ENCODE measurements around the gene LIPE. TPM values are rescaled to one million over a fixed set of nuclear protein-coding genes. Genes with fewer than 3 reads are reported as not detected.

LIPE gene
- total RNA-seq, 8 experiments from 2014 or later = 4.2 to 13.5 (median 7.2) TPM

Other genes starting within 250 kb of the LIPE start
- gene DEDD2, start 209.7 kb downstream of the LIPE start, total RNA-seq = 10 to 100 TPM; 17.9 to 35.9 (median 24.7) TPM
- 10 to 100 TPM in 2 of 8 experiments, 1 to 10 TPM in 6; 5.1 to 14.1 (median 8.0) TPM for gene ZNF526, start 207.1 kb downstream of the LIPE start, total RNA-seq
- 10 to 100 TPM; 17.7 to 30.0 (median 26.5) TPM for gene GSK3A, start 184.8 kb downstream of the LIPE start, total RNA-seq
- gene ERF, start 172.3 kb downstream of the LIPE start, total RNA-seq = 10 to 100 TPM in 7 of 8 experiments, 1 to 10 TPM in 1; 8.4 to 55.4 (median 17.4) TPM
- gene CIC, start 158.1 kb downstream of the LIPE start, total RNA-seq = 10 to 100 TPM; 15.8 to 59.1 (median 27.9) TPM
- 1 to 10 TPM in 6 of 8 experiments, under 1 TPM in 2; 0.92 to 2.6 (median 1.1) TPM for gene PRR19, start 125.3 kb downstream of the LIPE start, total RNA-seq
- 100 to 1,000 TPM in 4 of 8 experiments, 10 to 100 TPM in 4; 19.2 to 230 (median 114) TPM for gene PAFAH1B3, start 124.8 kb downstream of the LIPE start, total RNA-seq
- gene TMEM145, start 114.1 kb downstream of the LIPE start, total RNA-seq = 10 to 100 TPM in 2 of 8 experiments, 1 to 10 TPM in 4, under 1 TPM in 1, not detected in 1; 0.42 to 18.5 (median 5.9) TPM
- gene MEGF8, start 101.8 kb downstream of the LIPE start, total RNA-seq = 10 to 100 TPM in 7 of 8 experiments, 1 to 10 TPM in 1; 9.8 to 72.2 (median 28.7) TPM
- 1 to 10 TPM in 3 of 8 experiments, under 1 TPM in 3, not detected in 2; 0.76 to 4.6 (median 1.1) TPM for gene CNFN, start 37.1 kb downstream of the LIPE start, total RNA-seq
- gene CXCL17, start 15.6 kb upstream of the LIPE start, total RNA-seq = under 1 TPM in 5 of 8 experiments, not detected in 3; 0.11 to 0.57 (median 0.36) TPM
- gene CEACAM1, start 101.1 kb upstream of the LIPE start, total RNA-seq = 10 to 100 TPM in 1 of 8 experiments, 1 to 10 TPM in 4, under 1 TPM in 3; 0.14 to 15.7 (median 1.3) TPM
- 1 to 10 TPM in 1 of 8 experiments, under 1 TPM in 4, not detected in 3; 0.05 to 1.0 (median 0.33) TPM for gene CEACAM8, start 167.5 kb upstream of the LIPE start, total RNA-seq